H9 (cell line): ENCODE data around the gene MUCL3. TPM values are rescaled to one million over a fixed set of nuclear protein-coding genes. Genes with fewer than 3 reads are reported as not detected.

Experiments
- DNase-seq: peaks from one replicate; pipeline ENCODE4 v3.0.0-alpha.2; 2017
- H2AFZ ChIP-seq: one replicate; pipeline ENCODE4 v1.6.1; 2013; ENCODE audit warnings: mild to moderate bottlenecking, low read length, control low read depth, moderate library complexity
- H2AK5ac ChIP-seq: 2 replicates; pipeline ENCODE4 v1.6.1; 2013; ENCODE audit warnings: low read length, control low read depth, mixed read lengths; ENCODE audit not compliant: insufficient read length
- H2BK120ac ChIP-seq: one replicate; pipeline ENCODE4 v1.6.1; 2013; ENCODE audit warnings: low read depth, mild to moderate bottlenecking, low read length, control low read depth, inconsistent platforms; ENCODE audit not compliant: poor library complexity, severe bottlenecking
- H2BK12ac ChIP-seq: 2 replicates; pipeline ENCODE4 v1.6.1; 2013; ENCODE audit warnings: low read length, control low read depth, mixed read lengths, low read depth; ENCODE audit not compliant: insufficient read length
- H2BK15ac ChIP-seq: 2 replicates; pipeline ENCODE4 v1.6.1; 2013; ENCODE audit warnings: low read depth, low read length, control low read depth
- H2BK20ac ChIP-seq: one replicate; pipeline ENCODE4 v1.6.1; 2013; ENCODE audit warnings: low read depth, mild to moderate bottlenecking, low read length, control low read depth, inconsistent platforms; ENCODE audit not compliant: poor library complexity, severe bottlenecking
- H2BK5ac ChIP-seq: 2 replicates; pipeline ENCODE4 v1.6.1; 2013; ENCODE audit warnings: low read length, control low read depth, mixed read lengths; ENCODE audit not compliant: insufficient read length
- H3K14ac ChIP-seq: 2 replicates; pipeline ENCODE4 v1.6.1; 2013; ENCODE audit warnings: low read length, control low read depth; ENCODE audit not compliant: insufficient read depth
- H3K18ac ChIP-seq: 2 replicates; pipeline ENCODE4 v1.6.1; 2013; ENCODE audit warnings: low read depth, mild to moderate bottlenecking, mixed read lengths, low read length, control low read depth; ENCODE audit not compliant: insufficient read length
- H3K23ac ChIP-seq: 2 replicates; pipeline ENCODE4 v1.6.1; 2013; ENCODE audit warnings: low read length, control low read depth, mixed read lengths, low read depth; ENCODE audit not compliant: insufficient read length
- H3K23me2 ChIP-seq: 2 replicates; pipeline ENCODE4 v1.6.1; 2013; ENCODE audit warnings: low read depth, mild to moderate bottlenecking, mixed read lengths, low read length, control low read depth; ENCODE audit not compliant: insufficient read length, poor library complexity, severe bottlenecking
- H3K27ac ChIP-seq: 2 replicates; pipeline ENCODE4 v1.5.1; 2013; ENCODE audit warnings: low read length, control low read depth, mixed read lengths, low read depth; ENCODE audit not compliant: insufficient read length
- H3K27me3 ChIP-seq: 2 replicates; pipeline ENCODE4 v1.6.1; 2013; ENCODE audit warnings: low read length, control low read depth, inconsistent platforms; ENCODE audit not compliant: insufficient read depth
- H3K4ac ChIP-seq: 2 replicates; pipeline ENCODE4 v1.6.1; 2013; ENCODE audit warnings: low read depth, mild to moderate bottlenecking, control low read depth, inconsistent platforms, low read length, moderate library complexity
- H3K4me1 ChIP-seq: 2 replicates; pipeline ENCODE4 v1.6.1; 2013; ENCODE audit warnings: low read length, control low read depth, inconsistent platforms; ENCODE audit not compliant: insufficient read depth
- H3K4me2 ChIP-seq: 2 replicates; pipeline ENCODE4 v1.6.1; 2013; ENCODE audit warnings: low read length, control low read depth, mixed read lengths; ENCODE audit not compliant: insufficient read length, insufficient read depth
- H3K56ac ChIP-seq: 2 replicates; pipeline ENCODE4 v1.6.1; 2013; ENCODE audit warnings: low read depth, mild to moderate bottlenecking, mixed read lengths, low read length, control low read depth; ENCODE audit not compliant: insufficient read length
- H3K79me1 ChIP-seq: 2 replicates; pipeline ENCODE4 v1.6.1; 2013; ENCODE audit warnings: low read depth, mild to moderate bottlenecking, moderate library complexity, low read length, control low read depth, inconsistent platforms; ENCODE audit not compliant: insufficient read depth, poor library complexity, severe bottlenecking
- H3K79me2 ChIP-seq: 2 replicates; pipeline ENCODE4 v1.6.1; 2013; ENCODE audit warnings: low read length, control low read depth, inconsistent platforms; ENCODE audit not compliant: insufficient read depth
- H3K9ac ChIP-seq: 2 replicates; pipeline ENCODE4 v1.6.1; 2013; ENCODE audit warnings: low read length, control low read depth, mixed read lengths; ENCODE audit not compliant: insufficient read length; ENCODE audit errors: extremely low read depth
- H3K9me3 ChIP-seq: one replicate; pipeline ENCODE4 v1.6.1; 2013; ENCODE audit warnings: low read depth, low read length, inconsistent platforms; ENCODE audit not compliant: control insufficient read depth
- H3T11ph ChIP-seq: one replicate; pipeline ENCODE4 v1.6.1; 2013; ENCODE audit warnings: mild to moderate bottlenecking, low read length, control low read depth, inconsistent platforms
- H4K20me1 ChIP-seq: one replicate; pipeline ENCODE4 v1.6.1; 2013; ENCODE audit not compliant: control insufficient read depth, insufficient read length, insufficient read depth
- H4K5ac ChIP-seq: 2 replicates; pipeline ENCODE4 v1.6.1; 2013; ENCODE audit warnings: low read depth, mild to moderate bottlenecking, mixed read lengths, low read length, control low read depth; ENCODE audit not compliant: insufficient read length
- H4K8ac ChIP-seq: replicated peaks from 2 replicates; pipeline ENCODE4 v1.6.1; 2013; ENCODE audit warnings: low read length, control low read depth, mixed read lengths, low read depth; ENCODE audit not compliant: insufficient read length
- H4K91ac ChIP-seq: 2 replicates; pipeline ENCODE4 v1.6.1; 2013; ENCODE audit warnings: low read depth, mild to moderate bottlenecking, moderate library complexity, mixed read lengths, low read length, control low read depth; ENCODE audit not compliant: insufficient read length
- H3K27ac Mint-ChIP-seq, 3 experiments: 2 replicates in 2 of 3; 3 replicates in 1 of 3; pipeline ENCODE4 v1.8.0; 2020 to 2021; ENCODE audit warnings: mixed read lengths in 3 of 3, mild to moderate bottlenecking in 1 of 3, moderate library complexity in 1 of 3
- H3K27me3 Mint-ChIP-seq: 2 replicates; pipeline ENCODE4 v1.8.0; 2021; ENCODE audit warnings: low read depth, mild to moderate bottlenecking, moderate library complexity, mixed read lengths
- H3K36me3 Mint-ChIP-seq, 3 experiments: 2 replicates in 2 of 3; 3 replicates in 1 of 3; pipeline ENCODE4 v1.8.0; 2020 to 2021; ENCODE audit warnings: low read depth in 3 of 3, mixed read lengths in 3 of 3; ENCODE audit not compliant: insufficient read depth in 1 of 3
- H3K4me1 Mint-ChIP-seq, 2 experiments: 2 replicates each; pipeline ENCODE4 v1.8.0; 2020; ENCODE audit warnings: mixed read lengths in 2 of 2
- H3K4me3 Mint-ChIP-seq, 2 experiments: 2 replicates in 1 of 2; 3 replicates in 1 of 2; pipeline ENCODE4 v1.8.0; 2020 to 2021; ENCODE audit warnings: mild to moderate bottlenecking in 2 of 2, mixed read lengths in 2 of 2, moderate library complexity in 1 of 2
- H3K9me3 Mint-ChIP-seq, 2 experiments: 2 replicates in 1 of 2; 3 replicates in 1 of 2; pipeline ENCODE4 v1.8.0; 2020; ENCODE audit warnings: mild to moderate bottlenecking in 2 of 2, mixed read lengths in 2 of 2, moderate library complexity in 1 of 2
- WGBS: extraction: QIAGEN DNeasy Blood & Tissue Kit; methylation state at CpG from one replicate; pipeline ENCODE4 v1.1.7; 2013; ENCODE audit warnings: missing lambda C conversion rate, low lambda C conversion rate, mixed read lengths; ENCODE audit not compliant: insufficient read length; ENCODE audit errors: extremely low coverage; 5-methylcytosine and 5-hydroxymethylcytosine counted together
- total RNA-seq: library from RNA; stranded (reverse); gene quantifications from 2 replicates; pipeline ENCODE4 v1.2.1, GENCODE V29; 2021
- TF ChIP-seq, protein P1 (sequence below): fragments of 200-600 bp; sonication (generic); conservative IDR thresholded peaks from 3 replicates; pipeline ENCODE4 v1.8.0; 2021; ENCODE audit warnings: antibody characterized with exemption, mild to moderate bottlenecking

The MUCL3 gene
- total RNA-seq, 1 experiment from 2014 or later, result 0.15 TPM

- H3K9me3 Mint-ChIP-seq, result no peaks in the 10 kb centered on the region
- H3K23ac ChIP-seq, result no peak overlapping the region
- WGBS, result no CpG with 5 or more reads among the region's 3 CpGs
- no peak overlapping the region for H2BK120ac ChIP-seq
- H3K79me1 ChIP-seq, result no peaks in the 10 kb centered on the region
- H2BK15ac ChIP-seq, result no peak overlapping the region
- H3T11ph ChIP-seq, result no peak overlapping the region
- H4K5ac ChIP-seq, result no peak overlapping the region
- TF ChIP-seq, protein P1, sequence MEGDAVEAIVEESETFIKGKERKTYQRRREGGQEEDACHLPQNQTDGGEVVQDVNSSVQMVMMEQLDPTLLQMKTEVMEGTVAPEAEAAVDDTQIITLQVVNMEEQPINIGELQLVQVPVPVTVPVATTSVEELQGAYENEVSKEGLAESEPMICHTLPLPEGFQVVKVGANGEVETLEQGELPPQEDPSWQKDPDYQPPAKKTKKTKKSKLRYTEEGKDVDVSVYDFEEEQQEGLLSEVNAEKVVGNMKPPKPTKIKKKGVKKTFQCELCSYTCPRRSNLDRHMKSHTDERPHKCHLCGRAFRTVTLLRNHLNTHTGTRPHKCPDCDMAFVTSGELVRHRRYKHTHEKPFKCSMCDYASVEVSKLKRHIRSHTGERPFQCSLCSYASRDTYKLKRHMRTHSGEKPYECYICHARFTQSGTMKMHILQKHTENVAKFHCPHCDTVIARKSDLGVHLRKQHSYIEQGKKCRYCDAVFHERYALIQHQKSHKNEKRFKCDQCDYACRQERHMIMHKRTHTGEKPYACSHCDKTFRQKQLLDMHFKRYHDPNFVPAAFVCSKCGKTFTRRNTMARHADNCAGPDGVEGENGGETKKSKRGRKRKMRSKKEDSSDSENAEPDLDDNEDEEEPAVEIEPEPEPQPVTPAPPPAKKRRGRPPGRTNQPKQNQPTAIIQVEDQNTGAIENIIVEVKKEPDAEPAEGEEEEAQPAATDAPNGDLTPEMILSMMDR, result no peak
- no peak overlapping the region for H3K14ac ChIP-seq
- no peak overlapping the region for H3K27ac Mint-ChIP-seq
- H3K4ac ChIP-seq, result no peak overlapping the region
- H3K79me2 ChIP-seq, result no peaks in the 10 kb centered on the region
- H3K36me3 Mint-ChIP-seq, result no peaks in the 10 kb centered on the region
- H3K4me1 Mint-ChIP-seq, result peaks cover 32 to 50% of the 10 kb centered on the region in 2 experiments
- H3K18ac ChIP-seq, result no peak overlapping the region
- H3K27ac ChIP-seq, result no peak overlapping the region
- H3K27me3 ChIP-seq, result no peaks in the 10 kb centered on the region
- no peak overlapping the region for H2BK12ac ChIP-seq
- no peak overlapping the region for H3K4me2 ChIP-seq
- H4K8ac ChIP-seq, result no peak overlapping the region
- H2AFZ ChIP-seq, result no peak overlapping the region
- no peaks in the 10 kb centered on the region for H3K9me3 ChIP-seq
- peaks cover 6% of the 10 kb centered on the region for H3K27me3 Mint-ChIP-seq
- H4K20me1 ChIP-seq, result no peaks in the 10 kb centered on the region
- no peak overlapping the region for H3K56ac ChIP-seq
- H3K23me2 ChIP-seq, result no peaks in the 10 kb centered on the region
- H2BK5ac ChIP-seq, result no peak overlapping the region
- no peak overlapping the region for H2BK20ac ChIP-seq
- H3K4me3 Mint-ChIP-seq, result no peak overlapping the region
- H4K91ac ChIP-seq, result no peak overlapping the region
- no peak for DNase-seq
- H3K9ac ChIP-seq, result no peak overlapping the region
- H3K4me1 ChIP-seq, result peaks cover 6% of the 10 kb centered on the region; the same call in 1 of the 2 replicates
- no peak overlapping the region for H2AK5ac ChIP-seq
Measured at GRCh38 chr6:30939473-30939872, 1.3 kb upstream of the MUCL3 start.
